GM18517 (cell line): ENCODE results near the gene KRT75.
"Not testable (repeated sequence)": the region's sequence is repeated elsewhere in the genome, so short reads cannot be mapped to it uniquely, and the experiment has no call there.

Experiments
- ATAC-seq: cut with Tn5 transposase; IDR thresholded peaks from one replicate; pipeline ENCODE4 v1.9.1; 2021; ENCODE audit warnings: mild to moderate bottlenecking, moderate library complexity; ENCODE audit not compliant: unreplicated experiment

The KRT75 gene

GRCh38 chr12:52418576-52419110 is 15.5 kb downstream of the KRT75 start:
- ATAC-seq, result no peak

- ATAC-seq, result no peak
These were observed 16.4 kb downstream of the KRT75 start for GRCh38 chr12:52417740-52418139.

- ATAC-seq, result no peak
These were observed 17.4 kb downstream of the KRT75 start for GRCh38 chr12:52416795-52417194.

- no peak for ATAC-seq
These were observed 18.1 kb downstream of the KRT75 start for GRCh38 chr12:52415870-52416750.

GRCh38 chr12:52414936-52415335 is 19.2 kb downstream of the KRT75 start:
- no peak for ATAC-seq

GRCh38 chr12:52413782-52414345 is 20.3 kb downstream of the KRT75 start:
- ATAC-seq, result no peak

- ATAC-seq, result no peak
These were observed 21.0 kb downstream of the KRT75 start for GRCh38 chr12:52413202-52413601.

GRCh38 chr12:52411815-52412214 is 22.4 kb downstream of the KRT75 start:
- ATAC-seq, result no peak

GRCh38 chr12:52410589-52411248 is 23.5 kb downstream of the KRT75 start:
- not testable (repeated sequence) for ATAC-seq

GRCh38 chr12:52407918-52408317 is 26.3 kb downstream of the KRT75 start:
- no peak for ATAC-seq

GRCh38 chr12:52405922-52406385 is 28.2 kb downstream of the KRT75 start, which contains the start of gene KRT82:
TSS of gene KRT82 (minus strand) at chr12:52406335. CDS start at chr12:52406277, 58 bp downstream.
- no peak for ATAC-seq

- ATAC-seq, result no peak
These were observed 29.2 kb downstream of the KRT75 start for GRCh38 chr12:52404951-52405350.

- no peak for ATAC-seq
These were observed 30.6 kb downstream of the KRT75 start for GRCh38 chr12:52403561-52403960.

GRCh38 chr12:52402873-52403540 is 31.2 kb downstream of the KRT75 start:
- no peak for ATAC-seq

- ATAC-seq, result no peak
These were observed 31.8 kb downstream of the KRT75 start for GRCh38 chr12:52402377-52402776.

- no peak for ATAC-seq
These were observed 32.2 kb downstream of the KRT75 start for GRCh38 chr12:52401926-52402325.

GRCh38 chr12:52401526-52401925 is 32.6 kb downstream of the KRT75 start:
- no peak for ATAC-seq

- no peak for ATAC-seq
These were observed 33.3 kb downstream of the KRT75 start for GRCh38 chr12:52400906-52401305.

GRCh38 chr12:52399756-52400155 is 34.4 kb downstream of the KRT75 start:
- ATAC-seq, result no peak

GRCh38 chr12:52398176-52398575 is 36.0 kb downstream of the KRT75 start:
- no peak for ATAC-seq

GRCh38 chr12:52396656-52397055 is 37.5 kb downstream of the KRT75 start:
- no peak for ATAC-seq
